Measurements from ENCODE around the gene SMAD3.

The SMAD3 gene

GRCh38 chr15:67167091-67167490 is 101.7 kb downstream of the SMAD3 start:
- Histone ChIP-seq H3K4me1 (ENCODE audit: insufficient read depth, low read length) (peaks cover 19% of the 10 kb centered on the region; the same call in 1 of the 2 replicates), H3K9ac (ENCODE audit: low read depth, low read length) (no peak overlapping the region), H3K36me3 (ENCODE audit: insufficient read depth, low read length) (peaks cover 5% of the 10 kb centered on the region; the same call in 1 of the 2 replicates), H3K9me3 (ENCODE audit: control insufficient read depth, insufficient read depth, low read length) (no peaks in the 10 kb centered on the region)

GRCh38 chr15:67168694-67169093 is 103.3 kb downstream of the SMAD3 start:
- no peak overlapping the region for H3K9ac ChIP-seq (ENCODE audit: low read depth, low read length)
- peaks cover 7% of the 10 kb centered on the region; the same call in 1 of the 2 replicates for H3K36me3 ChIP-seq (ENCODE audit: insufficient read depth, low read length)
- peaks cover 19% of the 10 kb centered on the region; the same call in 1 of the 2 replicates for H3K4me1 ChIP-seq (ENCODE audit: insufficient read depth, low read length)
- H3K9me3 ChIP-seq (ENCODE audit: control insufficient read depth, insufficient read depth, low read length), result no peaks in the 10 kb centered on the region

GRCh38 chr15:67170143-67170925 is 104.9 kb downstream of the SMAD3 start:
- Histone ChIP-seq H3K9me3 (ENCODE audit: control insufficient read depth, insufficient read depth, low read length) (no peaks in the 10 kb centered on the region), H3K4me1 (ENCODE audit: insufficient read depth, low read length) (peaks cover 22% of the 10 kb centered on the region), H3K36me3 (ENCODE audit: insufficient read depth, low read length) (peaks cover 8% of the 10 kb centered on the region; the same call in 1 of the 2 replicates), H3K9ac (ENCODE audit: low read depth, low read length) (no peak overlapping the region)

- Histone ChIP-seq H3K36me3 (ENCODE audit: insufficient read depth, low read length) (peaks cover 8% of the 10 kb centered on the region; the same call in 1 of the 2 replicates), H3K9ac (ENCODE audit: low read depth, low read length) (no peak overlapping the region), H3K9me3 (ENCODE audit: control insufficient read depth, insufficient read depth, low read length) (no peaks in the 10 kb centered on the region), H3K4me1 (ENCODE audit: insufficient read depth, low read length) (peaks cover 28% of the 10 kb centered on the region)
These were observed 106.1 kb downstream of the SMAD3 start for GRCh38 chr15:67171471-67171870.

- H3K4me1 ChIP-seq (ENCODE audit: insufficient read depth, low read length), result peaks cover 31% of the 10 kb centered on the region
- H3K36me3 ChIP-seq (ENCODE audit: insufficient read depth, low read length), result peaks cover 8% of the 10 kb centered on the region; the same call in 1 of the 2 replicates
- no peak overlapping the region for H3K9ac ChIP-seq (ENCODE audit: low read depth, low read length)
- H3K9me3 ChIP-seq (ENCODE audit: control insufficient read depth, insufficient read depth, low read length), result no peaks in the 10 kb centered on the region
These were observed 106.8 kb downstream of the SMAD3 start for GRCh38 chr15:67172172-67172571.

GRCh38 chr15:67173005-67173404 is 107.6 kb downstream of the SMAD3 start:
- H3K36me3 ChIP-seq (ENCODE audit: insufficient read depth, low read length), result peaks cover 3% of the 10 kb centered on the region; the same call in 1 of the 2 replicates
- peaks cover 31% of the 10 kb centered on the region for H3K4me1 ChIP-seq (ENCODE audit: insufficient read depth, low read length)
- H3K9me3 ChIP-seq (ENCODE audit: control insufficient read depth, insufficient read depth, low read length), result no peaks in the 10 kb centered on the region
- H3K9ac ChIP-seq (ENCODE audit: low read depth, low read length), result no peak overlapping the region

- Histone ChIP-seq H3K9ac (ENCODE audit: low read depth, low read length) (no peak overlapping the region), H3K36me3 (ENCODE audit: insufficient read depth, low read length) (peaks cover 3% of the 10 kb centered on the region; the same call in 1 of the 2 replicates)
These were observed 108.4 kb downstream of the SMAD3 start for GRCh38 chr15:67173786-67174185.

GRCh38 chr15:67174446-67174845 is 109.0 kb downstream of the SMAD3 start:
- Histone ChIP-seq H3K4me1 (ENCODE audit: insufficient read depth, low read length) (peaks cover 31% of the 10 kb centered on the region), H3K9ac (ENCODE audit: low read depth, low read length) (no peak overlapping the region), H3K9me3 (ENCODE audit: control insufficient read depth, insufficient read depth, low read length) (no peaks in the 10 kb centered on the region), H3K36me3 (ENCODE audit: insufficient read depth, low read length) (peaks cover 3% of the 10 kb centered on the region; the same call in 1 of the 2 replicates)

More at GRCh38 chr15:67173786-67174185, 108.4 kb downstream of the SMAD3 start:
- Histone ChIP-seq H3K9me3 (ENCODE audit: control insufficient read depth, insufficient read depth, low read length) (no peaks in the 10 kb centered on the region), H3K4me1 (ENCODE audit: insufficient read depth, low read length) (peaks cover 31% of the 10 kb centered on the region)

- peaks cover 3% of the 10 kb centered on the region; the same call in 1 of the 2 replicates for H3K36me3 ChIP-seq (ENCODE audit: insufficient read depth, low read length)
- peaks cover 31% of the 10 kb centered on the region for H3K4me1 ChIP-seq (ENCODE audit: insufficient read depth, low read length)
- no peaks in the 10 kb centered on the region for H3K9me3 ChIP-seq (ENCODE audit: control insufficient read depth, insufficient read depth, low read length)
- H3K9ac ChIP-seq (ENCODE audit: low read depth, low read length), result no peak overlapping the region
These were observed 109.6 kb downstream of the SMAD3 start for GRCh38 chr15:67174864-67175573.

- no peaks in the 10 kb centered on the region for H3K9me3 ChIP-seq (ENCODE audit: control insufficient read depth, insufficient read depth, low read length)
- 0 out of 2 replicates have a peak, but pooled peaks cover 3% of the 10 kb centered on the region for H3K36me3 ChIP-seq (ENCODE audit: insufficient read depth, low read length)
- peaks cover 31% of the 10 kb centered on the region for H3K4me1 ChIP-seq (ENCODE audit: insufficient read depth, low read length)
- no peak overlapping the region for H3K9ac ChIP-seq (ENCODE audit: low read depth, low read length)
These were observed 110.3 kb downstream of the SMAD3 start for GRCh38 chr15:67175643-67176071.

GRCh38 chr15:67176195-67176971 is 111.0 kb downstream of the SMAD3 start:
- Histone ChIP-seq H3K9me3 (ENCODE audit: control insufficient read depth, insufficient read depth, low read length) (no peaks in the 10 kb centered on the region), H3K9ac (ENCODE audit: low read depth, low read length) (no peak overlapping the region), H3K36me3 (ENCODE audit: insufficient read depth, low read length) (0 out of 2 replicates have a peak, but pooled peaks cover 3% of the 10 kb centered on the region), H3K4me1 (ENCODE audit: insufficient read depth, low read length) (peaks cover 31% of the 10 kb centered on the region)

GRCh38 chr15:67177752-67178151 is 112.3 kb downstream of the SMAD3 start:
- H3K9me3 ChIP-seq (ENCODE audit: control insufficient read depth, insufficient read depth, low read length), result no peaks in the 10 kb centered on the region
- no peak overlapping the region for H3K9ac ChIP-seq (ENCODE audit: low read depth, low read length)
- H3K36me3 ChIP-seq (ENCODE audit: insufficient read depth, low read length), result 0 out of 2 replicates have a peak, but pooled peaks cover 3% of the 10 kb centered on the region
- peaks cover 31% of the 10 kb centered on the region for H3K4me1 ChIP-seq (ENCODE audit: insufficient read depth, low read length)

GRCh38 chr15:67178569-67179210 is 113.3 kb downstream of the SMAD3 start:
- H3K9me3 ChIP-seq (ENCODE audit: control insufficient read depth, insufficient read depth, low read length), result no peaks in the 10 kb centered on the region
- peaks cover 31% of the 10 kb centered on the region for H3K4me1 ChIP-seq (ENCODE audit: insufficient read depth, low read length)
- H3K36me3 ChIP-seq (ENCODE audit: insufficient read depth, low read length), result 0 out of 2 replicates have a peak, but pooled peaks cover 1% of the 10 kb centered on the region
- H3K9ac ChIP-seq (ENCODE audit: low read depth, low read length), result no peak overlapping the region
